HepG2 (cell line): Measurements from ENCODE around the gene NEDD4L. TPM values are rescaled to one million over a fixed set of nuclear protein-coding genes. Genes with fewer than 3 reads are reported as not detected.

Source experiments
- ATAC-seq: fragments of 200-7000 bp; cut with Tn5 transposase; 3 replicates; pipeline ENCODE4 v1.9.1; 2020; ENCODE audit warnings: mild to moderate bottlenecking, moderate library complexity
- BruUV-seq: library from RNA; stranded (reverse); fragments of 400-500 nt; replicated peaks from 2 replicates; lab custom pipeline; 2021; lab: Mats Ljungman, UMichigan
- CTCF ChIA-PET: fragments of 300-600 bp; formaldehyde crosslinking; extraction: SDS; loops from one replicate; lab custom pipeline; 2021; ENCODE audit warnings: low total read pairs, inconsistent platforms, low intra/inter-chr PET ratio; lab: Yijun Ruan, JAX
- POLR2A ChIA-PET: fragments of 350-600 bp; sonication (Branson Sonifier 250); formaldehyde crosslinking; loops from one replicate; lab custom pipeline; 2020; ENCODE audit warnings: antibody characterized with exemption, inconsistent platforms; lab: Yijun Ruan, JAX
- DNase-seq: peaks from one replicate; pipeline ENCODE4 v3.0.0-alpha.2; 2015; ENCODE audit warnings: low spot score
- FAIRE-seq: peaks from 3 replicates; lab custom pipeline; 2011; peaks lifted over from hg19 to GRCh38; lab: Jason Lieb, UNC
- H2AFZ ChIP-seq: one replicate; pipeline ENCODE4 v1.6.1; 2011; ENCODE audit warnings: low read length, inconsistent platforms
- H3K27ac ChIP-seq: fragments of 300-600 bp; 3 replicates; pipeline ENCODE4 v1.8.0; 2011; ENCODE audit warnings: mixed run types, mild to moderate bottlenecking, mixed read lengths, low read length, inconsistent platforms; ENCODE audit not compliant: insufficient read depth; ENCODE audit errors: extremely low read length
- H3K27me3 ChIP-seq, 2 experiments: fragments of 200-600 bp in 1 of 2; 2 replicates in 1 of 2; 3 replicates in 1 of 2; pipeline versions ENCODE4 v1.6.0 to v1.8.0; 2011; ENCODE audit warnings: low read length in 2 of 2, mild to moderate bottlenecking in 2 of 2, moderate library complexity in 2 of 2, inconsistent platforms in 1 of 2; ENCODE audit not compliant: insufficient read depth in 2 of 2, control insufficient read depth in 1 of 2
- H3K36me3 ChIP-seq, 2 experiments: fragments of 200-600 bp in 1 of 2; replicated peaks in 1 of 2; 2 replicates in 1 of 2; 3 replicates in 1 of 2; pipeline versions ENCODE4 v1.5.1 to v1.8.0; 2011; ENCODE audit warnings: low read length in 2 of 2, inconsistent platforms in 1 of 2; ENCODE audit not compliant: insufficient read depth in 2 of 2, control insufficient read depth in 1 of 2
- H3K4me1 ChIP-seq: 2 replicates; pipeline ENCODE4 v1.5.1; 2012; ENCODE audit warnings: low read length, inconsistent platforms; ENCODE audit not compliant: insufficient read depth
- H3K4me2 ChIP-seq: 2 replicates; pipeline ENCODE4 v1.6.0; 2011; ENCODE audit warnings: low read depth, low read length, inconsistent platforms
- H3K4me3 ChIP-seq, 3 experiments: fragments of 200-600 bp in 1 of 3; sonication (generic), shearing (Covaris generic) in 1 of 3; replicated peaks in 1 of 3; 2 replicates each; pipeline ENCODE4 v1.5.1; 2011 to 2016; ENCODE audit warnings: low read length in 3 of 3, inconsistent platforms in 2 of 3, low read depth in 2 of 3, mild to moderate bottlenecking in 2 of 3, control low read depth in 1 of 3, mixed read lengths in 1 of 3; ENCODE audit not compliant: insufficient read depth in 1 of 3
- H3K79me2 ChIP-seq: one replicate; pipeline ENCODE4 v1.6.1; 2011; ENCODE audit warnings: low read length, inconsistent platforms; ENCODE audit not compliant: insufficient read depth
- H3K9ac ChIP-seq: 2 replicates; pipeline ENCODE4 v1.6.0; 2011; ENCODE audit warnings: mild to moderate bottlenecking, low read depth, low read length, inconsistent platforms; ENCODE audit not compliant: insufficient read depth
- H3K9me3 ChIP-seq: 2 replicates; pipeline ENCODE4 v1.5.1; 2012; ENCODE audit warnings: mild to moderate bottlenecking, low read length
- H4K20me1 ChIP-seq: 2 replicates; pipeline ENCODE4 v1.6.0; 2011; ENCODE audit warnings: inconsistent platforms, mild to moderate bottlenecking, low read length, moderate library complexity; ENCODE audit not compliant: insufficient read depth
- KLF9 ChIP-seq: IDR thresholded peaks from 2 replicates; pipeline ENCODE4 v1.6.1; 2016; ENCODE audit warnings: low read depth
- NFYC ChIP-seq: IDR thresholded peaks from 2 replicates; pipeline ENCODE4 v1.6.1; 2016; ENCODE audit warnings: missing genetic modification reagents, missing compliant biosample characterization
- SIX1 ChIP-seq: sonication (generic); formaldehyde crosslinking; IDR thresholded peaks from 2 replicates; pipeline ENCODE4 v1.4.0; 2020; ENCODE audit warnings: missing genetic modification reagents, borderline replicate concordance
- STAT6 ChIP-seq: sonication (generic); formaldehyde crosslinking; IDR thresholded peaks from 2 replicates; pipeline ENCODE4 v1.4.0; 2020; ENCODE audit warnings: missing genetic modification reagents, mild to moderate bottlenecking, borderline replicate concordance
- THYN1 ChIP-seq: sonication (generic); formaldehyde crosslinking; IDR thresholded peaks from 2 replicates; pipeline ENCODE4 v1.8.1; 2023; ENCODE audit warnings: low read depth, mild to moderate bottlenecking, moderate library complexity, missing genetic modification reagents, borderline replicate concordance
- ZBTB20 ChIP-seq: sonication (generic); formaldehyde crosslinking; IDR thresholded peaks from 2 replicates; pipeline ENCODE4 v1.8.1; 2023; ENCODE audit warnings: missing genetic modification reagents, low read depth, mild to moderate bottlenecking, borderline replicate concordance
- ZNF124 ChIP-seq: sonication (generic); formaldehyde crosslinking; IDR thresholded peaks from 2 replicates; pipeline ENCODE4 v1.4.0; 2020; ENCODE audit warnings: missing genetic modification reagents
- ZNF792 ChIP-seq: IDR thresholded peaks from 2 replicates; pipeline ENCODE4 v1.6.1; 2016
- ZNF83 ChIP-seq: sonication (generic); formaldehyde crosslinking; IDR thresholded peaks from 2 replicates; pipeline ENCODE4 v1.4.0; 2020; ENCODE audit warnings: missing genetic modification reagents, mild to moderate bottlenecking, borderline replicate concordance
- whole genome bisulfite sequencing: methylation state at CpG from one replicate; pipeline ENCODE4 v1.1.6; 2017; ENCODE audit warnings: low lambda C conversion rate; 5-methylcytosine and 5-hydroxymethylcytosine counted together
- in situ Hi-C: cut with HindIII; loops from 2 replicates; pipeline ENCODE4 v1.10.0; 2017; ENCODE audit warnings: low pct_unique_long_range_greater_than_20kb; ENCODE audit not compliant: extremely low pct_ligation_motif_present
- intact Hi-C: fragments of 100-400 bp; cut with micrococcal nuclease; formaldehyde crosslinking; loops from one replicate; pipeline ENCODE4 v1.10.0; 2022; ENCODE audit not compliant: unreplicated experiment
- polyA plus RNA-seq, 8 experiments: library from polyadenylated mRNA; depleted of rRNA in 3 of 8; stranded (reverse) in 7 of 8; unstranded in 1 of 8; fragments of >200 nt; fragmentation: Illumina TruSeq in 4 of 8; extraction: Trizol in 4 of 8; gene quantifications; 2 replicates each; pipeline versions ENCODE4 v1.2.1 to v1.2.3, GENCODE V29; 2011 to 2016; ENCODE audit warnings: low read depth in 4 of 8, missing spikeins in 1 of 8, mixed read lengths in 1 of 8; ENCODE audit not compliant: insufficient read depth in 1 of 8
- total RNA-seq, 5 experiments: library from RNA; depleted of rRNA; stranded (reverse); fragments of >200 nt; fragmentation: Illumina TruSeq; extraction: Trizol; gene quantifications; 2 replicates each; pipeline ENCODE4 v1.2.3, GENCODE V29; 2016; ENCODE audit warnings: low read depth in 1 of 5

The NEDD4L gene
- total and polyA plus RNA-seq, 2 of the 13 experiments (the other 11 are each of a cell fraction or from before 2014, with no cell fraction given): 168 to 390 TPM

GRCh38 chr18:58105206-58105887, 61.3 kb downstream of the NEDD4L start:
- ATAC-seq (no peak), DNase-seq (no peak), FAIRE-seq (no peak)
- Histone ChIP-seq H3K9me3 (no peaks in the 10 kb centered on the region), H3K4me2 (no peak overlapping the region), H3K4me1 (peaks cover 31% of the 10 kb centered on the region), H3K4me3 (no peak overlapping the region), H3K9ac (no peak overlapping the region), H4K20me1 (peaks cover 5% of the 10 kb centered on the region; the same call in 1 of the 2 replicates), H3K36me3 (no peaks in the 10 kb centered on the region), H3K27me3 (no peaks in the 10 kb centered on the region), H3K27ac (no peak overlapping the region), H2AFZ (no peak overlapping the region), H3K79me2 (peaks cover 33% of the 10 kb centered on the region)
- in situ Hi-C loops: loop anchor here (25.0 kb wide), 1 partner anchor 218 kb away; no protein-coding TSS in a partner anchor
- no peak for TF ChIP-seq ZNF83 (CRISPR knock-in tag)
- TF ChIP-seq ZBTB20 (CRISPR knock-in tag): no peak
- TF ChIP-seq SIX1 (CRISPR knock-in tag): no peak
- TF ChIP-seq ZNF792 (CRISPR knock-in tag): no peak
- TF ChIP-seq STAT6: no peak
- no peak for TF ChIP-seq ZNF124 (CRISPR knock-in tag)
- TF ChIP-seq NFYC (CRISPR knock-in tag): no peak
- TF ChIP-seq THYN1 (CRISPR knock-in tag): no peak
- no peak for TF ChIP-seq KLF9 (CRISPR knock-in tag)
- BruUV-seq: no TSS peak
- intact Hi-C loops: no loop called here
- 97% methylated on average over 9 of the region's 10 CpGs for WGBS
- CTCF ChIA-PET: no interaction called here
- POLR2A ChIA-PET: no interaction called here
